ENCODE measurements around the gene NRXN3. TPM values are rescaled to one million over a fixed set of nuclear protein-coding genes. Genes with fewer than 3 reads are reported as not detected.

Gene NRXN3
- total RNA-seq, 3 donors from 2014 or later, result 2.1 to 27.3 (median 2.6) TPM

DNA sequence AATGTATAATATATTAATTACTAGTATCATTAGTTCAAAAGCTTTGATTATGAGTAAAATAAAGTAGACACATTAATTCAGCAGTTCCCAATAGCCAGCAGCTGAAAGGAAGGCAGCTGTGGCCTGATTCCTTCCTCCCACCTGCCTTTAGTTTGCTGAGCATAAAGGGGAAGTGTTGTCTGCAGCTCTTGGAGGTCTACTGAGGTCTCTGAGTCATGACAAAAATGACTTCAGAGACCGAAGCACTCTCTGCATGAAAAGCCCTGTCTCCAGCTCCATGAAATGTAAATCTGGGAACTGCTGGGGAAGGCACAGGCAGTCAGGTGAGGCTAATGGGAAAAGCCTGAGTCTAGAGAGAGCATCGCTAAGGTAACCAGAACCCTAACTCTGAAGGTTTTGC, 165.4 kb downstream of the NRXN3 start:
- Histone ChIP-seq H3K36me3 (ENCODE audit: low read depth) (no peaks in the 10 kb centered on the region), H3K9me3 (no peaks in the 10 kb centered on the region), H3K4me3 (no peak overlapping the region), H3K4me1 (ENCODE audit: low read depth) (no peaks in the 10 kb centered on the region)
- no peak for DNase-seq
- ATAC-seq, result no peak
- intact Hi-C loops (cut with DNase I, micrococcal nuclease), result no loop called here
- TF ChIP-seq, protein P1, sequence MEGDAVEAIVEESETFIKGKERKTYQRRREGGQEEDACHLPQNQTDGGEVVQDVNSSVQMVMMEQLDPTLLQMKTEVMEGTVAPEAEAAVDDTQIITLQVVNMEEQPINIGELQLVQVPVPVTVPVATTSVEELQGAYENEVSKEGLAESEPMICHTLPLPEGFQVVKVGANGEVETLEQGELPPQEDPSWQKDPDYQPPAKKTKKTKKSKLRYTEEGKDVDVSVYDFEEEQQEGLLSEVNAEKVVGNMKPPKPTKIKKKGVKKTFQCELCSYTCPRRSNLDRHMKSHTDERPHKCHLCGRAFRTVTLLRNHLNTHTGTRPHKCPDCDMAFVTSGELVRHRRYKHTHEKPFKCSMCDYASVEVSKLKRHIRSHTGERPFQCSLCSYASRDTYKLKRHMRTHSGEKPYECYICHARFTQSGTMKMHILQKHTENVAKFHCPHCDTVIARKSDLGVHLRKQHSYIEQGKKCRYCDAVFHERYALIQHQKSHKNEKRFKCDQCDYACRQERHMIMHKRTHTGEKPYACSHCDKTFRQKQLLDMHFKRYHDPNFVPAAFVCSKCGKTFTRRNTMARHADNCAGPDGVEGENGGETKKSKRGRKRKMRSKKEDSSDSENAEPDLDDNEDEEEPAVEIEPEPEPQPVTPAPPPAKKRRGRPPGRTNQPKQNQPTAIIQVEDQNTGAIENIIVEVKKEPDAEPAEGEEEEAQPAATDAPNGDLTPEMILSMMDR (IDR thresholded peaks at IDR 0.05), result no peak

DNA sequence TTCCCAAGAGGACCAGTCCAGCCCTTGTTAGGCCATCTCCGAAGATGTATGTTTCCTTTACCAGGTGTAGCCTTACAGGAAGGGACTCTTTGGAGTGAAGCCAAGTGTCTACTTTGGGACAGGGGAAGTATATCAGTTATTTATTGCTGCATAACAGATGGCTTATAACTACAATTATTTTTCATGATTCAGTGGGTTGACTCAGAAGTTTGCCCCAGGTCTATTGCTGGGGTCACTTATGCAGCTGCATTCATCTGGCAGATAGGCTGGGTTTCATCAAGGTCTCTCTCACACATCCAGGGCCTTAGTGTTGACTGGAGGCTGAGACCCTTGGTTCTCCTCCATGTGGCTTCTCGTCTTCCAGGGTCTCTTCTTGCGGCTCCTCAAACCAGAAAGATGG, 170.1 kb downstream of the NRXN3 start:
- H3K4me1 ChIP-seq (ENCODE audit: low read depth), result no peaks in the 10 kb centered on the region
- intact Hi-C loops (cut with DNase I, micrococcal nuclease), result no loop called here
- H3K36me3 ChIP-seq (ENCODE audit: low read depth), result no peaks in the 10 kb centered on the region
- TF ChIP-seq, protein P1 (IDR thresholded peaks at IDR 0.05), result no peak
- H3K4me3 ChIP-seq, result no peak overlapping the region
- H3K9me3 ChIP-seq, result no peaks in the 10 kb centered on the region
- ATAC-seq (no peak), DNase-seq (no peak)

DNA sequence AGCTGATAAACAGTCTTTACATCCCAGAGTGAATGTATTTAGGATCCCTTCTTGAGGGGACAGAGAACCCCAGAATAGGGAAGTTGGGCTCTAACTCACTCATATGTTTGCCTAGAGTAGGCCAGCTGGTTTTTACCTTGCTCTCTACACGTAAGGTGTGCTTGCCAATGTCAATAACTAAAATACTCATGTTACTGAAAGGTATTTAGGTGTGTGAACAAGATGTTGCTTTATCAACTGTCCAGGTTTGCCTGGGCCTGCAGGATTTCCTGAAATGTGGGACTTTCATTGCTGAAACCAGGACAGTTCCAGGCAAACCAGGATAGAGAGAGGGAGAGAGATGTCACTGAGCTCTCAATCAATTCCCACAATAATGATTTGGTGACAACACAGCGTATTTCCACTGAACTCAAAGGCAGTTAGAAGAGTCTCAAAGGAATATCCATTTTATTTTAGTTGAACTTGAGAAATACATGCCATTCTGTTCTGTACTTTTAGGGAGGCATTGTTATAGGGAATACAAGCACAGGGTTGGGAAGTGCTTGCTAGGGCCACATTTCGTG, 171.7 kb downstream of the NRXN3 start:
- TF ChIP-seq, protein P1 (IDR thresholded peaks at IDR 0.05), result no peak
- DNase-seq, result no peak
- no peak for ATAC-seq

GRCh38 chr14:78342879-78343278, 172.7 kb downstream of the NRXN3 start:
- ATAC-seq, result no peak
- TF ChIP-seq, protein P1 (IDR thresholded peaks at IDR 0.05), result no peak
- H3K36me3 ChIP-seq (ENCODE audit: low read depth), result no peaks in the 10 kb centered on the region
- no peaks in the 10 kb centered on the region for H3K9me3 ChIP-seq
- intact Hi-C loops (cut with DNase I, micrococcal nuclease), result no loop called here
- no peak overlapping the region for H3K4me3 ChIP-seq
- DNase-seq, result no peak
- H3K4me1 ChIP-seq (ENCODE audit: low read depth), result no peaks in the 10 kb centered on the region

More for the DNA sequence above, 171.7 kb downstream of the NRXN3 start:
- H3K36me3 ChIP-seq (ENCODE audit: low read depth), result no peaks in the 10 kb centered on the region
- no peaks in the 10 kb centered on the region for H3K9me3 ChIP-seq
- no peaks in the 10 kb centered on the region for H3K4me1 ChIP-seq (ENCODE audit: low read depth)
- no peak overlapping the region for H3K4me3 ChIP-seq
- intact Hi-C loops (cut with DNase I, micrococcal nuclease), result no loop called here

DNA sequence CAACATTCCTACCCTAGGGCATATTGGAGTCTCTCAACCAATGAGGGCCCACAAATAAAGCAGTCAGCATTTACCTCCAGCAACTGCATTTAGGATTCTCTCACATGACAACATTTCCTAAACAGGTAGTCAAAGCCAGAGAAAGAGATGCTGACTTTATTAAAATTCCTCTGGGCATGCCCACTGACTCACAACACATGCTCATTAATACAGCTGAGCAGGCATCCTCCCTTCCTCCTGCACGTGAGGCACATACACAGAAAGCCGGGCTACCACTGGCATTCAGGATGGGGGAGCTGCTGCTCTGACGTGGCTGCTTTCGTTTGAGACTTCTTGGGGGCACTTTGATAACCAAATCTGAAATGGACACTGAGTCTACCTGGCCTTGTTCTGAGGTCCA, 174.1 kb downstream of the NRXN3 start:
- Histone ChIP-seq H3K36me3 (ENCODE audit: low read depth) (no peaks in the 10 kb centered on the region), H3K4me3 (no peak overlapping the region), H3K4me1 (ENCODE audit: low read depth) (no peaks in the 10 kb centered on the region), H3K9me3 (no peaks in the 10 kb centered on the region)
- intact Hi-C loops (cut with DNase I, micrococcal nuclease), result no loop called here
- DNase-seq (no peak), ATAC-seq (no peak)
- TF ChIP-seq, protein P1 (IDR thresholded peaks at IDR 0.05), result no peak
